PFSK-1 (cell line): ENCODE results near the gene UQCR10.

Source experiments
- POLR2AphosphoS5 ChIP-seq: IDR thresholded peaks from 2 replicates; pipeline ENCODE4 v1.6.1; 2012; ENCODE audit warnings: low read depth, mild to moderate bottlenecking, control low read depth, low read length, moderate library complexity
- SIN3A ChIP-seq: IDR thresholded peaks from 2 replicates; pipeline ENCODE4 v1.6.1; 2012; ENCODE audit warnings: mild to moderate bottlenecking, low read length, moderate library complexity, borderline replicate concordance; ENCODE audit not compliant: insufficient read depth

GRCh38 chr22:29741926-29742325, 25.2 kb upstream of the UQCR10 start:
- no peak for TF ChIP-seq SIN3A
- no peak for TF ChIP-seq POLR2AphosphoS5
